ENCODE data around the gene DDRGK1.
A peak's percentile ranks its signal among the peaks of the same experiment; 100 is the strongest.

DDRGK1 gene

GRCh38 chr20:3204124-3204794 lies at the start of gene DDRGK1:
DDRGK1 (minus strand) TSS chr20:3204682; CDS start chr20:3204627, 55 bp downstream.
- TF ChIP-seq JUND (IDR thresholded peaks at IDR 0.05; ENCODE audit: low read depth), result no peak
- peak; percentile 84 to 87 for DNase-seq (ENCODE audit: low read depth in 1 of 2, low spot score in 1 of 2)
- in situ Hi-C loops (cut with HindIII; ENCODE audit: low pct_unique_long_range_greater_than_20kb, low sequenced_read_pairs), result no loop called here

DNA sequence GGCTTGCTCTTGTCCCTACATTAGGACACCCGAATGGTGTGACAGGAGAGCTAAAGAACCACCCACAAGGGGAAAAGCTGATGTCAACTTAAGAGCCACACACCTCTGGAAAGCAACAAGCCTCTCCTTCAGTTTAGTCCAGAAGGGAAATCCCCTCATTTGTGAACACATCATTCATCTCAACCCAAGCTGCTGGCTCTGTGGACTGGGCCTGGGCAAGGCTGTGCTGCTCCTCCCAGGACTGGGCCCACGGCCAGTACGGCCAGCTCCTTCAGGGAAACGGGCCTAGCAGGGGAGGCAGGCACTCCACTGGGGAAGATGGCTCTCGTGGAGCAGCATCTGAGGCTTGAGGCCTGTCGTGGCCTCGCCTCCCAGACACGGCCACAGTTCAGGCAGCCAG lies 47.3 kb upstream of the DDRGK1 start:
- in situ Hi-C loops (cut with HindIII; ENCODE audit: low pct_unique_long_range_greater_than_20kb, low sequenced_read_pairs), result no loop called here
- no peak for DNase-seq (ENCODE audit: low read depth in 1 of 2, low spot score in 1 of 2)
- no peak for TF ChIP-seq JUND (IDR thresholded peaks at IDR 0.05; ENCODE audit: low read depth)

DNA sequence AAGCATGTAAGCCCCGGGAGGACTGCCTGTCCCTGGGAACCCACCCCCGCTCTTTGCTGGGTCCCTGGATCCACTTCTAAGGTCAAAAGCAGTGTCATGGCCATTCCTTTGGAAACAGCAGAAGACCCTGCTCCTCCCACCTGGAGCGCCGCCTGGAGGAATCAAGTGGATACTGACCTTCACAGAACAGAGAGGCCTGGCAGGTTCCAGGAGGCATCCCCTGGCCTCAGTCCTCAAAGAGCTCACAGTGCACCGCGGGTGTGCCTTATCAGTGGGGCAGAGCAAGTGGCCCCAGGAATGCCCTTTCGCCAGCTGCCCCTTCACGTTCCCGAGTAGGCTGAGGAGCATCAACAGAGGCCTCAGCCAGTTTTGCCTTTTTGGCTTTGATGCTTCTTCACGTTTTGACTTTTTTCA lies 45.6 kb upstream of the DDRGK1 start:
- DNase-seq (ENCODE audit: low read depth in 1 of 2, low spot score in 1 of 2), result peak in 1 of 2 experiments; percentile 45
- TF ChIP-seq JUND (IDR thresholded peaks at IDR 0.05; ENCODE audit: low read depth), result no peak
- in situ Hi-C loops (cut with HindIII; ENCODE audit: low pct_unique_long_range_greater_than_20kb, low sequenced_read_pairs), result no loop called here

DNA sequence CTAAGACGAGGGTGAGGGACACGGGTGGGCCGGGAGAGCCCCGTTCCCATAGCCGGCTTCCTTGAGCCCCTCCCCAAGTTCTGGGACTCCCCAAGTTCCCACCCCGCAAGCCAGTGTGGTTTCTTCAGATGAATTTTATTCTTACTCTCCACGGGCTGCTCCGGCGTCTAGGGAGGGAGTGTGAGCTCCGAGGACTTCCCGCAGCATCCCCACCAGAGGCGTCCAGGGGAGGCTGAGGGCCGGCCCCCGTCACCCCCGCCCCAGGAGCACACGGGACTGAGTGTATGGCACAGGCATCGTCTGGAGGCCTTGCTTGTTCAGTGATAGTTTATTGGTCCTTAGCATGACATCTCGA lies 44.5 kb upstream of the DDRGK1 start:
- TF ChIP-seq JUND (IDR thresholded peaks at IDR 0.05; ENCODE audit: low read depth), result no peak
- in situ Hi-C loops (cut with HindIII; ENCODE audit: low pct_unique_long_range_greater_than_20kb, low sequenced_read_pairs), result no loop called here
- no peak for DNase-seq (ENCODE audit: low read depth in 1 of 2, low spot score in 1 of 2)

DNA sequence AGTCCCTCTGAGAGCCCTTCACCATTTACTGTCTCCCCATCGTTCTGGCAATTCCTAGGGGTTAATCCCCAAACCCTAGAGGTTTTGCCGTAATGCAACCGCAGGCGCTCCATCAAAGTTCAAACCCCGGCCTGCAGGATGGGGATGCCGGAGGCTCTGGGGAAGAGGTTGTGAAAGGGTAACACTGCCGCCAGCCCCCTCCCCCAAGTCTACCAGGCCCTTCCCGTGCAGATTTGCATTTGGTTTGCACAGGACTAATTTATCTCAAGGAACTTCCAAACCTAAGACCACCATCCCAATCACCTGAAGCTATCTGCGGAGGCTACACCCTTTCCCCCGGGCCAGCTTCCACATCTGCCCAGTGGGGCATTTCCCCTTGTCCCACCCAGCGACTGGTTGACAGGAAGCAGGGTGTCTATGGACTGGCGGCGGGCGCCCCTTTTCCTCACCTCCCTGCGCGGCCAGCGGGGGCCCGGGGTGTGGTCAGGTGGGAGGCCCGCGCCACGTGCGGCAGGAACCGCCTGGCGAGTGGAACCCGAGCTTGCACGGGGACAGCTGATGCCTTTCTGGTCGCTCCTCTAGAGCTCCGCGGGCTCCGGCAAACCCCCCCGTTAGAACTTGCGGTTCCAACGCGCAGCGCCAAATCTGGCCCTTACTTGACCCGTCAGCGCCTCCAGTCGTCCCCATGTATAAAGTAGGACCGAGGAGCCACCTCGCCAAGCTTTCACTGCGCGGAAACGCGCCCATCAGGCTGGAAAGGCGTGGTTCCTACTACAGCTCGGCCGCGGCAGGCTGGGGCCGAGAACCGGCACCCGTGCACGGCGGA lies 43.9 kb upstream of the DDRGK1 start:
- in situ Hi-C loops (cut with HindIII; ENCODE audit: low pct_unique_long_range_greater_than_20kb, low sequenced_read_pairs), result no loop called here
- no peak for DNase-seq (ENCODE audit: low read depth in 1 of 2, low spot score in 1 of 2)
- no peak for TF ChIP-seq JUND (IDR thresholded peaks at IDR 0.05; ENCODE audit: low read depth)

- in situ Hi-C loops (cut with HindIII; ENCODE audit: low pct_unique_long_range_greater_than_20kb, low sequenced_read_pairs), result no loop called here
- TF ChIP-seq JUND (IDR thresholded peaks at IDR 0.05; ENCODE audit: low read depth), result no peak
- DNase-seq (ENCODE audit: low read depth in 1 of 2, low spot score in 1 of 2), result no peak
Observed at GRCh38 chr20:3247638-3248037, 43.2 kb upstream of the DDRGK1 start.

DNA sequence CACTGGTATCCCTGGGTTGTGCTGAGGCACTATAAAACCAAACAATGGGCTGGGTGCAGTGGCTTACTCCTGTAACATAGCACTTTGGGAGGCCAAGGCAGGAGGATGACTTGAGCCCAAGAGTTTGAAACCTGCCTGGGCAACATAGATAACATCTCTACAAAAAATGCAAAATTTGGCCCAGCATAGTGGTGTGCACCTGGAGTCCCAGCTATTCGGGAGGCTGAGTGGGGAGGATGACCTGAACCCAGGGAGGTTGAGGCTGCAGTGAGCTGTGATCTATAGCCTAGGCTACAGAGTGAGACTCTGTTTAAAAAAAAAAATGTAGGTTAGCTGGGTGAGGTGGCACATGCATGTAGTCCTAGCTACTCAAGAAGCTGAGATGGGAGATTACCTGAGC lies 42.2 kb upstream of the DDRGK1 start:
- no peak for TF ChIP-seq JUND (IDR thresholded peaks at IDR 0.05; ENCODE audit: low read depth)
- in situ Hi-C loops (cut with HindIII; ENCODE audit: low pct_unique_long_range_greater_than_20kb, low sequenced_read_pairs), result no loop called here
- DNase-seq (ENCODE audit: low read depth in 1 of 2, low spot score in 1 of 2), result no peak

DNA sequence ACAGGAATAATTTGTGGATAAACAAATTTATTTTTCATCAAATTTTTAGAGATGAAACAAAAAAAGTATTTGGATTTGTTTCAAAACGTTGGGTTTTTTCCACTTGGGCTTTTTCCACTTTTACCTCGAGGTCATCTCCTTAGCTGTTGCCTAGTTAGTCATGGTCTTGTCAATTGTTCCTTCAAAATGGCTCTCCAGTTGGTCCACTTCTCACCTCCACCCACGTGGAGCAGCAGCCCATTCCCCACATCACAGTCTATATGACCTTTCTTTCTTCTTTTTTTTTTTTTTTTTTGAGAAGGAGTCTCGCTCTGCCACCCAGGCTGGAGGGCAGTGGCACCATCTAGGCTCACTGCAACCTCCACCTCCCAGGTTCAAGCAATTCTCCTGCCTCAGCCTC lies 41.2 kb upstream of the DDRGK1 start:
- no peak for TF ChIP-seq JUND (IDR thresholded peaks at IDR 0.05; ENCODE audit: low read depth)
- no peak for DNase-seq (ENCODE audit: low read depth in 1 of 2, low spot score in 1 of 2)
- in situ Hi-C loops (cut with HindIII; ENCODE audit: low pct_unique_long_range_greater_than_20kb, low sequenced_read_pairs), result no loop called here

- in situ Hi-C loops (cut with HindIII; ENCODE audit: low pct_unique_long_range_greater_than_20kb, low sequenced_read_pairs), result no loop called here
- DNase-seq (ENCODE audit: low read depth in 1 of 2, low spot score in 1 of 2), result no peak
- TF ChIP-seq JUND (IDR thresholded peaks at IDR 0.05; ENCODE audit: low read depth), result no peak
Observed at GRCh38 chr20:3245156-3245555, 40.7 kb upstream of the DDRGK1 start.

DNA sequence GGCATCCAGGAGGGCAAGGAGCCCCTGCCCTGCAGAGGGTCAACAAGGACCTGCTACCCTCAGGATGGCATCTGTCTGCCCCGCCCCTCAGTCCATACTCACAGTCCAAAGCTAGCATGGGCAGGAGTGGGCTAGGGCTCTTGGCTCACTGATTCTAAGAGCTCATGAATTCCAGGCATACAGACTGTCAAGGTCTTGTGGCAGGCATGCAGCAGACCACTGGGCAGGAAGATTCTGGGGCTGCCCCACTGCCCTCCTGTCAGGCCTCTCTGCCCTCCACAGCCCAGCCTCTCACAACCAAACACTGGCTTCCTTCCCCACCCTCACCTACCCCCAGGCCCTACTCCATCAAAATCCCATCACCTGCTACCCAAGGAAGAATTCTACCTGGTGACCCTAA lies 40.1 kb upstream of the DDRGK1 start:
- in situ Hi-C loops (cut with HindIII; ENCODE audit: low pct_unique_long_range_greater_than_20kb, low sequenced_read_pairs), result no loop called here
- DNase-seq (ENCODE audit: low read depth in 1 of 2, low spot score in 1 of 2), result no peak
- TF ChIP-seq JUND (IDR thresholded peaks at IDR 0.05; ENCODE audit: low read depth), result no peak

DNA sequence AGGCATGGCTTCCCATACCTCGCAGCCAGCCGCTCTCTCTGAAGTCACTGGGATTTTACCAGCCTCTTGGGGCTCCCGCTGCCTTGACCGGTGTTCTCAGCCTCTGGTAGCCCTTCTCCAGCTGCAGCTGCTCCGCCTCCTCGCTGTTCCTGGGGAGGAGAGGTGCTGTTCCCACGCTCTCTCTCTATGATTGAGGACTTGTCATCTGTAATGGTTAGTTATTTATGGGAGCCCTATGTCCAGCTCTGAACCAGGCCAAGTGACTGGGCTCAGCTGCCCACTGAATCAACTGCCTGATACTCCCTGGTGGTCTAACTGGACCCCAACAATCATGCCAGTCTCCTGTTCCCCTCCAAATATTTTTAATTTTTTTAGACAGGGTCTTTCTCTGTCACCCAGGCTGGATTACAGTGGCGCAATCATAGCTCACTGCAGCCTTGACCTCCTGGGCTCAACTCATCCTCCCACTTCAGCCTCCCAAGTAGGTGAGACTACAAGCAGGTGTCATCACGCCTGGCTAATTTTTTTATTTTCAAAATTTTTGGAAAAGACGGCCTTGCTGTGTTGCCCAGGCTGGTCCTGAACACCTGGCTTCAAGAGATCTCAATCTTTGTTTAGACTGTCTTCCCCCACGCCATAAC lies 39.4 kb upstream of the DDRGK1 start:
- in situ Hi-C loops (cut with HindIII; ENCODE audit: low pct_unique_long_range_greater_than_20kb, low sequenced_read_pairs), result no loop called here
- DNase-seq (ENCODE audit: low read depth in 1 of 2, low spot score in 1 of 2), result no peak
- no peak for TF ChIP-seq JUND (IDR thresholded peaks at IDR 0.05; ENCODE audit: low read depth)

GRCh38 chr20:3242172-3242692 lies 37.8 kb upstream of the DDRGK1 start:
- TF ChIP-seq JUND (IDR thresholded peaks at IDR 0.05; ENCODE audit: low read depth), result no peak
- DNase-seq (ENCODE audit: low read depth in 1 of 2, low spot score in 1 of 2), result no peak
- in situ Hi-C loops (cut with HindIII; ENCODE audit: low pct_unique_long_range_greater_than_20kb, low sequenced_read_pairs), result no loop called here
